T follicular helper cell (primary cell): ENCODE measurements around the gene MDH1.
A peak's percentile ranks its signal among the peaks of the same experiment; 100 is the strongest.
"Not testable (repeated sequence)": the region's sequence is repeated elsewhere in the genome, so short reads cannot be mapped to it uniquely, and the experiment has no call there.

Source experiments
- DNase-seq: peaks from one replicate; pipeline ENCODE4 v3.0.0-alpha.2; 2020; ENCODE audit warnings: low read depth
- total RNA-seq, 2 experiments: gene quantifications; one replicate each; lab custom pipeline; 2026; lab: John Stamatoyannopoulos, UW

The MDH1 gene
- total RNA-seq: 100 to 151 reads per million in 2 experiments

DNA sequence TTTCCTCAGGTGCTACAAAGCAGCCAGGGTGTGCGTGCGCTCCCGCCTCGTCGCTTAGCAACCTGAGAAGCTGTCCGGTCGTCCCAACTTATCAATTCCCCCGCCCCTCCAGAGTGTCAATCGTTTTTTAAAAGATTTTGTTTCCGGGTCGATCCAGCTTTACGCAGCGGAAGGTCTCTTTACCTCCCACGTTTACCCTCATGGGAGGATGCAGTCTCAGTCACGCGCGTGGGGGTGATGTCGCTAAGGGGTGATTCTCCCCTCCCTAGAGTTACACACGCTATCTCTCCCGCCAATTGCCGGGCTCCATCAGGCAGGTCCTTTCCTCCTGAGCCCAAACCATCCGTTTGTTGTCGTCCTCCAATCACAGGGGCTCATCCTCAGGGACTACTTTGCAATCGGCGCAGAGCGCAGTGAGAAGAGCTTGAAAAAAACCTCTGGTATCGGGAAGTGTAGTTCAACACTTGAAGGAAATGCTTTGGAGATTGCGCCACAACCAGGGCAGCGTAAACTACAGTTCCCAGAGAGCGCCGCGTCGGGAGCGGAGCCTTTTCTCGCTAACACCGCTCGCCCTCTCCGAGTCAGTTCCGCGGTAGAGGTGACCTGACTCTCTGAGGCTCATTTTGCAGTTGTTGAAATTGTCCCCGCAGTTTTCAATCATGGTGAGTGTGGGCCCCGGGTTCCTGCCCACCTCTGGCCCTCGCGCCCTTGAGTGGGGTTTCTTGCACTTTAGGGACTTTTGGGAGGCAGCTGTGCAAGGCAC lies at the start of gene MDH1, which contains the start of gene WDPCP:
Gene MDH1 (plus strand): TSS at position 579 of the 763 bp plus-strand sequence. CDS start 81 bp downstream, at position 660.
Gene WDPCP (minus strand): TSS at position 93 of the 763 bp plus-strand sequence. CDS start 206 bp downstream, outside the sequence.
- peak; percentile 94 for DNase-seq

DNA sequence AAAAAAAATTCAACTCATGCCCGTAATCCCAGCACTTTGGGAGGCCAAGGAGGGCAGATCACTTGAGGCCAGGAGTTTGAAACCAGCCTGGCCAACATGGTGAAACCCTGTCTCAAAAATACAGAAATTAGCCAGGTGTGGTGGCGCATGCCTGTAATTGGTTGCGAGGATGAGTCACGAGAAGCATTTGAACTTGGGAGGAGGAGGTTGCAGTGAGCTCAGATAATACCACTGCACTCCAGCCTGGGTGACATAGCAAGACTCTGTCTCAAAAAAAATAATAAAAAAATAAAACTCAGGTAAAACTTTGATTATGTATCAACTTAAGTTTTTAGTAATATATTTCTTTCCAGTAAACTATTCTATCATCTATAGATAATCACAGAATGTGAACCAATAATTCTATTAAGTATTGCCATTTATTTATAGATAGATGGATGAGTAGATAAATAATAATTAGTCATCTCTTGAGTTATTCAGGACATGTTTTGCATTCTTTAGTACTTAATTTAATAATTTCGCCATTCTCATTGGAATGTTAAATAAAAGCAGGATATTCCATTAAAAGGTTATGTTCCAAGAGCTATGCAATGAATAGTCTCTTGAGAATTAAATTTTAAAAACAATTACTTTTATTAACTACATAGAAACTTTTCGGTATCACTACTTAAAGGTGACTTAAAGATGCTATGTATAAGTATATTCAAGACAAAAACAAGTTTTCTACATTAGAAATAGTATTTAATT lies 49.2 kb upstream of the MDH1 start:
- no peak for DNase-seq

DNA sequence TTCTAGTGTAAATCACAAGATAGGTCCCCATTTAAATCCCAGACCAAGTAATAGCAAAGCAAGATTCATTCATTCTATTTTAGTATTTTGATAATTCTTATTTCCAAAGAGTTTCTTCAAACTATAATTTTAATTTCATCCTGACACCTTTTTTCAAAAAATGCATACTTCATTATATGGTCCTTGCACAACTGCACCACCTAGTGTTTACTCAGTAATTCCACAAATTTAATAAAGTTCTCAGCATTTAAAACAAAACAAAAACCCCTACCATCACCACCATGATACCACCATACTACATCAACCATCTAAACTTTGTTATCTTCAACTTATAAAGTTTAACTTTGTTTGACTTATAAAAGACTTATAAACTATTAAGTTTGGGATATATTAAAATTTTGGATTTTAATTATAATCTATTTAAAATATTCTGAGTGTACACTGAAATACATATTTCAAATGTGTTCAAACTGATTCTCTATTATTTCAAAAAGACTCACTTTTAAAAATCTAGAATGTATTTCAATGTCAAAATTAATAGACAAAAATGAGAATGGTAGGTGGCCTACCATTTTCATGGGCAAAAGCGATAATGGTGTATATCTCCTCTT lies 44.6 kb upstream of the MDH1 start:
- no peak for DNase-seq

DNA sequence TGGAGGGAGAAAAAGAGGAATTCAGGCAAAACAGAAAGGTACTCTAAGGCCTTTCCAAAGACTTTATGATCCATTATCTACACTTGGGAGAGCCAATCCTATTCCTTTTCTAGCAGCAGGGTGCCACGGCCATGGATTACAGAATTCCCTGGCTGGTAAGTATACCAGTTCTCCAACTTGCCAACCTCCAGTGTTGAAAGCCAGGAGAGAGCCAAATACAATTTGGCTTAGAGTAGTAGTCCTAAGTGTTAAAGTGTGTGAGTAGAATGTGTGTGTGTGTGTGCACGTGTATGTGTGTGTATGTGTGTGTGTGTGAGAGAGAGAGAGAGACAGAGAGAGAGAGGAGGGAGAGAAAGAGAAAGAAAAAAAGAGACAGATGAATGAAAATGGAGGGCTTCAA lies 43.7 kb upstream of the MDH1 start:
- no peak for DNase-seq

DNA sequence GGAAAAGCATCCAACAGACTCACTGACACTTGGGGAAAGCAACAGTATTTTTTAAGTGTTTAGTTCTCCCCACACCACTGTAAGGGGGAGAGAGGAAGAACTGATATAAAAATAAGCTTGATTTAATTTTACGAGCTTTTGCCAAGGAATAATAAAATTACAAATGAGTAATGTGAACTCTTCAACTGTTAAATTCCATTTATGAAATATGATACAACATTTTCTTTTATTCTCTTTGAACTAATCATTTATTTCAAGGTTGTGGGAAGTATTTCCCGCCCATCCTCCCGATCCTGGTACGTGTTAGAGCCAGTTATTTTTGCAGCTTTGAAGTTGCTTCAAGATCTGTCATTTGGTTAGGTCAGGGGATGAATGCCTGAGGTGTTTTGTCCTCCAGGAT lies 35.7 kb upstream of the MDH1 start:
- no peak for DNase-seq

DNA sequence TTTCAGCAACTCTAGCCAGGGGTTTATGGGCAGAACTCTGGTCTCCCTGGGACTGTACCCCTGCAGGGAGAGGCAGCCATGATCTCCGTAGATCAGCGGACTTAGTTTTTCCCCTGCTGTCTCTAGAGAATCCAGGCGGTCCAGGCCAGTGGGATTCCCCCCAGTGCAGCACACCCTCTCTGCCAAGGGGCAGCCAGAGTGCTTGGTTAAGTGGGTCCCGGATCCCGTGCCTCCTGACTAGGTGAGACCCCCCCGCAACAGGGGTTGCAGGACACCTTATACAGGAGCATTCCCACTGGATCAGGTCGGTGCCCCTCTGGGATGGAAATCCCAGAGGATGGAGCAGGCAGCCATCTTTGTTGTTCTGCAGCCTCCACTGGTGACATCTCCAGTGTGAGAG lies 33.5 kb upstream of the MDH1 start:
- DNase-seq: no peak

DNA sequence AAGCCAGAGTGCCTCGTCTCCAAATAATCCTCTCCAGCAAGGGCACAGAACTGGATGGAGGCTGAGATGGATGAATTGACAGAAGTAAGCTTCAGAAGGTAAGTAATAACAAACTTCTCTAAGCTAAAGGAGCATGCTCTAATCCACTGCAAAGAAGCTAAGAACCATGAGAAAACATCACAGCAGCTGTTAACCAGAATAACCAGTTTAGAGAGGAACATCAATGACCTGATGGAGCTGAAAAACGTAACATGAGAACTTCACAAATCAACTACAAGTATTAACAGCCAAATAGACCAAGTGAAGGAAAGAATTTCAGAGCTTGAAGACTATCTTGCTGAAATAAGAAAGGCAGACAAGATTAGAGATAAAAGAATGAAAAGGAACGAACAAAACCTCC lies 32.8 kb upstream of the MDH1 start:
- DNase-seq: no peak

DNA sequence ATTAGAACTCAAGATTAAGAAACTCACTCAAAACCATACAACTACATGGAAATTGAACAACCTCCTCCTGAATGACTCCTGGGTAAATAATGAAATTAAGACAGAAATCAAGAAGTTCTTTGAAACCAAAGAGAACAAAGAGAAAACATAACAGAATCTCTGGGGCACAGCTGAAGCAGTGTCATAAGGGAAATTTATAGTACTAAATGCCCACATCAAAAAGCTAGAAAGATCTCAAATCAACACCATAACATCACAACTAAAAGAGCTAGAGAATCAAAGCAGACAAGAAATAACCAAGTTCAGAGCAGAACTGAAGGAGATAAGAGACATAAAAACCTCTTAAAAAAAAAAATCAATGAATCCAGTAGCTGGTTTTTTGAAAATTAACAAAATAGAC lies 30.9 kb upstream of the MDH1 start:
- DNase-seq: not testable (repeated sequence)

DNA sequence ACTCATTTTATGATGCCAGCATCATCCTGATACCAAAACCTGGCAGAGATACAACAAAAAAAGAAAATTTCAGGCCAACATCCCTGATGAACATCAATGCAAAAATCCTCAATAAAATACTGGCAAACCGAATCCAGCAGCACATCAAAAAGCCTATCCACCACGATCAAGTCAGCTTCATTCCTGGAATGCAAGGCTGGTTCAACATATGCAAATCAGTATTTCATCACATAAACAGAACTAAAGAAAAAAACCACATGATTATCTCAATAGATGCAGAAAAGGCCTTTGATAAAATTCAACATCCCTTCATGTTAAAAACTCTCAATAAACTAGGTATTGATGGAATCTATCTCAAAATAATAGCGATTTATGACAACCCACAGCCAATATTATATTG lies 29.8 kb upstream of the MDH1 start:
- DNase-seq: not testable (repeated sequence)

DNA sequence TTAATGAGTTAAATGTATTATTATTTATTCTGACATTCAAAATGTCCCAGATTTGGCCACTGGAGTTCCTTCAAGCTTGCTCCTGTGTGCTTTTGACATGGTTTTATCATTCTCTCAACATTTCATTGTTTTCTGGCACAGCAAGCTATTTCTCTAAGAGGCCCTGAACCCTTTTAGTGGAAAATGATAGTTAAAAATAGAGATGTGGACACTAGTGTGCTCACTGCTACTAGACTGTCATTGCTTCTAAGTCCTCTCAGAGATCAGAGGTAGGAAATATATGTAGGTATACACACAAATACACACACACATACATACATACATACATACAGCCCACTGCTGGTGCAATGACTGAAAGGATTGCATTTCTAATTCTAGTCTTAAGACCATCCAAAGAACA lies 26.0 kb upstream of the MDH1 start:
- DNase-seq: no peak

DNA sequence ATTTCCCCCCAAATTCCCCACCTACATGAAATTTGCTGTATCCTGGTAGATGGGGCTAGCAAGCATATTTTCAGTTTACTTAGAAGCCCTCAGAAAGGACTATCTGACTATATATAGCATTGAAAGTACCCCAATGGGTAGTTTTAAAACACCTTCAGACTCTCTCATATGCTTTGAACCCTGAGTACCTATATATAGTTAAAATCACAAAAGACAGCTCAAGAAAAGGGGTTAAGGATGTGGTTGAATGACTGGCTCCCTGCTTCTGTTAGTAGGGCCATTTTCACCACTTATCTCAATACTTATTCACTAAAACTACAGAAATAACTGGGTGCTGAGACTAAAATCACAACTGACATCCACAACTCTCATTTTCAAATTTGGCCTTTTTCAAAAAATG lies 19.0 kb upstream of the MDH1 start:
- no peak for DNase-seq

DNA sequence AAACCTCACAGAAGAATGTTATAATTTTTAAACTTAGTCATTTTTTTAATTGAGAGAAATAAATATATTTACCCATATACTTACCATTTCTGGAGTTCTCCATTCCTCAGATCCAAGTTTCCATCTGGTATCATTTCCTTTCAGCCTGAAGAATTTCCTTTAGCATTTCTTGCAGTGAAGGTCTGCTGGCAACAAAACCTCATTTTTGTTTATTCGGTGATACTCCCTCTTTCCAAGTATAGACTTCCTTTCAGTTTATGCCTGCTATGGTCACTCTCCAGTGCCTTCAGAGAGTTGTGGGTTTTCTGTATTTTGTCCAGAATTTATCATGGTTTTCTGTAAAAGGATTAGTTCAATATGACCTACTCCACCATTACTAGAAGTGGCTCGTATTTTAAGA lies 17.5 kb upstream of the MDH1 start:
- no peak for DNase-seq

DNA sequence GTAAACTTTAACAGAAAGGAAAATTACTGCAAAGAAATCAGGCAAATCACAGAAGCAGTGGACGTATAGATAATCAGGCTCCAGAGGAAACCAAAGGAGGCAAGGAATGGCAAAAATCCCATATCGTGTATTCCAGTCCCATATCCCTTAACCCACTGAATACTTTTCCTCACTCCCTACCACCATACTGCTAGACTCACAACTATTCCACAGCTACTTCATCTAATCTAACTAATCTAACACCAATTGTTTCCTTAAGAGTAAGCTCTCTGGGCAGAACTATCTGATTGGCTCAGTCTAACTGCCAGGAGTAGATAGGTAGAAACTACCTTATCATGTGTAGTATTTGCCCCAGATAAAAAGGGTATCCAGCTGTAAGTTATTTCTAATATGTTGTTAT lies 16.8 kb upstream of the MDH1 start:
- no peak for DNase-seq

DNA sequence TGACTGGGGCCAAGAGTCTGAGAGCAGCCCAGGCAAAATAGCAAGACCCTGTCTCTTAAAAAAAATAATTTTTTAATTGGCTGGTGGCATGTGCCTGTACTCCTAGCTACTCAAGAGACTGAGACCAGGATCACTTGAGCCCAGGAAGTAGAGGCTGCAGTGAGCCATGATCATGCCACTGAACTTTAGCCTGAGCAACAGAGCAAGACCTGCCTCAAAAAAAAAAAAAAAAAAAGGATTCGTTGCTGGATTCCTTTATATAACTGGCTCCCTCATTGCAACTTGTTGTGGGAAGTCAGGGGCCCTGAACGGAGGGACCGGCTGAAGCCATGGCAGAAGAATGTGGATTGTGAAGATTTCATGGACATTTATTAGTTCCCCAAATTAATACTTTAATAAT lies 15.7 kb upstream of the MDH1 start:
- not testable (repeated sequence) for DNase-seq

DNA sequence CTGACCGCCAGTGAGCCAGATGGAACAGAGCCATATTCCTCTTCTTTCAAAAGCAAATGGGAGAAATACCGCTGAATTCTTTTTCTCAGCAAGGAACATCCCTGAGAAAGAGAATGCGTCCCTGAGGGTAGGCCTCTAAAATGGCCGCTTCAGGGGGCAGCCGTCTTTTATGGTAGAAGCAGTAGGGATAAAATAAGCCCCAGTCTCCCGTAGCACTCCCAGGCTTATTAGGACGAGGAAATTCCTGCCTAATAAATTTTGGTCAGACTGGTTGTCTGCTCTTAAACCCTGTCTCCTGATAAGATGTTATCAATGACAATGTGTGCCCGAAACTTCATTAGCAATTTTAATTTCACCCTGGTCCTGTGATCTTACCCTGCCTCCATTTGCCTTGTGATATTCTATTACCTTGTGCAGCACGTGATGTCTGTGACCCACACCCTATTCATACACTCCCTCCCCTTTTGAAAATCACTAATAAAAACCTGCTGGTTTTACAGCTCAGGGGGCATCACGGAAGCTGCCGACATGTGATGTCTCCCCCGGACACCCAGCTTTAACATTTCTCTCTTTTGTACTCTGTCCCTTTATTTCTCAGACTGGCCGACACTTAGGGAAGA lies 14.9 kb upstream of the MDH1 start:
- DNase-seq: not testable (repeated sequence)

DNA sequence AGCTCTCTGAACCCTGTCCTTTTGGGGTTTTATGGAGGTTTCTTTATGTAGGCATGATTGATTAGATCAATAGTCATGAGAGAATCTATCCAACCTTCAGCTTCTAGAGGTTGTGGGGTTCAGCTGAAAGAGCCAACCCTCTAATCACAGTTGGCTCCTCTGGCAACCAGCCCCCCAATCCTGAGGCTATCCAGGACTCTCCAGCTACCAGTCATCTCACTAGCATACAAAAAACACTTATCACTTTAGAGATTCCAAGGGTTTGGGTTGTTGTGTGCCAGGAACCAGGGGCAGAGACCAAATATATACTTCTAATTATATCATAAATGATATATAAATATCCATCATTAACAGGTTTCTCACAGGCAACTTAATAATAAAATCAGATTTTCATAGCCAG lies 12.2 kb upstream of the MDH1 start:
- no peak for DNase-seq

DNA sequence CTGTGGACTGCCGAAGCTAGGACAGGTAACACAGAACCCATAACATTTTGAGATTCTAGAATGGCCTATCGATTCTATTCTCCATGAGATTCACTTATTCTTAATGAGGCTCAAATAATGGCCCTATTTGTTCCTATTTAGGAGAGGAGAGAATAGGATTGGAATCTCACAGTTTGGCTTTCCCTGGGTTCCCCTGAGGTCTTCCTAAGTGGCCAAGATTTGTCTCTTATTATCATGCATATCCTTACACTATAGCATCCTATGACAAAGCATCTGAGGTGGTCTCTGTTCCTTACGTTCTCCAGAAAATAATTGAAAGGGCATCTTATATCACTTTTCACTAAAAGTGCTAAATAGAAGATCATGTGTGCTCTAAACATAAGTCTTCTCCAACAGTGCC lies 10.0 kb upstream of the MDH1 start:
- DNase-seq: no peak

DNA sequence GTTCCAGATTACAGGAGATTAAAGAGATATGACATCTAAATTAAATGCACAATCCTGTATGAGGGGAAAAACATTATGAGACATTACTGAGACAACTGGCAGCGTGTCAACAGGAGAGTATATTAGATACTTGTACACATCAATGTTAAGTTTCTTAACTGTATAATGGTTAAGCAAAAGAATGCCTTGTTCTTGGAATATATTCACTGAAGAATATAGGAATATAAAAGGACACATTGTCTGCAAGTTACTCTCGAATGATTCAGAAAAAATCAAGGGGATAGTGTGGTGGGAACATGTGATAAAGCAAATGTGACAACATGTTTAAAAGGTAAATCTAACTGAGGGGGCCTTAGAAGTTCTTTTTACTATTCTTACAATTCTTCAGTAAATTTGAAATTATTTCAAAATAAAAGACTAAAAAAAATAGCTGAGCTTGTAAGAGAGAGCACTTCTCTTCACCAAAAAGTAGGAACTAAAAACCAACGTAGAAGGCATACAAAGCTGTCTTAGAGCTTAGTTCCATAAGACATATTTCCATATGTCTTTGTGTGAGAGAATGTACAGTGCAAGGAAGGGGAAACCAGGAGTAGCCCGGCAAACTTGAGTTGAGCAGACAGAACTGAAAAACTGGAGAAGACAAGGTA lies 8.0 kb upstream of the MDH1 start:
- DNase-seq: no peak

DNA sequence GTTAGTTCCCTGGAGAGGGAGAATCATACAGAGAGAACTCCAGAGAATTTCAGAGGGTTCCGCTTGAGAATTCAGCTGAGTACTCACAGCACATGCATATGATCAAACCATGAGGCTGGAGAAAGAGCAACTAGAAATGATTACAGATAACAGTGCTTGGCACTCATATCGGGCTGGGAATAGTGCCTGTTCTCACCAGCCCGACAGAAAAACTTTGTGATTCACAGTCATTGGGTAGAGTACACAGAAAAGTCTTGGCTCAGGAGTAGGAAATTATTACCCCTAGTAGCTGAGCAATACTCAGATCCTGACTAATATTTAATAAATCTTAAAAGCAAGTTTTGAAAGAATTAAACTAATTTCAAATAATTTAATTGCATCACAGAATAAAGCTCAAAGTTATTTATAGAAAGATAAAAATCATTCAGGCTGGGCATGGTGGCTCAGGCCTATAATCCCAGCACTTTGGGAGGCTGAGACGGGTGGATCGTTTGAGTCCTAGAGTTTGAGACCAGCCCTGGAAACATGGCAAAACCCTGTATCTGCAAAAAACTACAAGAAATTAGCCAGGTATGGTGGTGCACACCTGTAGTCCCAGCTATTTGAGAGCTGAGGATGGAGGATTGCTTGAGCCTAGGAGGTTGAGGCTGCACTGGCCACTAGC lies 7.3 kb upstream of the MDH1 start:
- DNase-seq: no peak

DNA sequence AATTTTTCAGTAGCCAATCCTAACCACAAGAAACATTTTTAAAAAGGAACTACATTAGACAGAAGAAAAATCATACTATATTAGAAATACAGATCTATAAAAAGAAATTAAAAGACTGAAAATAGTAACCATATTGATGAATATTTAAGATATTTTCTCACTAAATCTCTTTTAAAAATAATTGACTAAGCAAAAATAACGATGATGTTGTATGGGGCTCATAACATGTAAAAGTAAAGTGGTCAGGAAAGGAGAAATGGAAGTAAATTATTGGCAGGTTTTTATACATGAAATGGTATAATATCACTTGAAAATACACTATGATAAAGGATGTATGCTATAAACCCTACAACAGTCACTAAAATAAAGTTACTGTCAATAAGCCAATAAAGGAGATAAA lies 5.9 kb upstream of the MDH1 start:
- DNase-seq: no peak

DNA sequence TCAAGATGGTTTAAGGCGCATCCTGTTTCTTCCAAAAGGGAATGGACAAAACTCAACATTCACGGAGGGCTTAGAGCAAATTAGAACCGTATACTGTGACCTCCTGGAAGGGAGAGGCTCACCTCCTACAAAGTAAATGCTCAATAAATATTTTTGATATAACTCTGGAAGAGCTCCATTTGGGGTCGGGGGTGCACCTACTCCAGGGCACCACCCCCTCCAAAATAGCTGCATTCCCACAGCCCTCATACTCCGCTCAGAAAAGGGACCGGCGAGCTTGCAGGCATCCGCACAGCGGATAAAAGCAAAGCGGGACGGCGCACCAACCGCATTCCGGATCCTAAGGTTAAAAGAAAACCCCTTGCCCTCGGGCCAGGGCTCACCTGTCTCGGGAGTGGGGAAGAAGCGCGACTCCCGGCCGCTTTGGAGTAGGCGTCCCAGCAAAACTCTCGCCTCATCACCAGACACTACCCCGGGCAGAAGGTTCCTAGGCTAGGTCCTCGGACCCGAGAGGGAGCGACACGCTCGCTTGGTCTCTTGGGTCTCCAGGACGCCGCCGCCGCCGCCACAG lies 864 bp upstream of the MDH1 start:
- DNase-seq: no peak
